Type B pancreatic cell (in vitro differentiated cells): ENCODE results near the gene ERFL. TPM values are rescaled to one million over a fixed set of nuclear protein-coding genes. Genes with fewer than 3 reads are reported as not detected.

ENCODE experiments used
- DNase-seq: peaks from one replicate; pipeline ENCODE4 v3.0.0; 2021; ENCODE audit warnings: mixed read lengths; ENCODE audit not compliant: unreplicated experiment; ENCODE audit errors: extremely low spot score
- H3K27ac Mint-ChIP-seq: 2 replicates; pipeline ENCODE4 v1.8.0; 2021; ENCODE audit warnings: mild to moderate bottlenecking, mixed read lengths
- H3K27me3 Mint-ChIP-seq: 2 replicates; pipeline ENCODE4 v1.8.0; 2021; ENCODE audit warnings: mixed read lengths
- H3K36me3 Mint-ChIP-seq: 2 replicates; pipeline ENCODE4 v1.8.0; 2021; ENCODE audit warnings: mixed read lengths
- H3K4me1 Mint-ChIP-seq: one replicate; pipeline ENCODE4 v1.8.0; 2021; ENCODE audit warnings: mixed read lengths; ENCODE audit not compliant: unreplicated experiment
- H3K4me3 Mint-ChIP-seq: 2 replicates; pipeline ENCODE4 v1.8.0; 2021; ENCODE audit warnings: mild to moderate bottlenecking, mixed read lengths
- H3K9me3 Mint-ChIP-seq: 2 replicates; pipeline ENCODE4 v1.8.0; 2021; ENCODE audit warnings: mixed read lengths
- total RNA-seq: library from RNA; stranded (reverse); gene quantifications from 2 replicates; pipeline ENCODE4 v1.2.1, GENCODE V29; 2021; ENCODE audit warnings: low replicate concordance
- TF ChIP-seq, protein P1 (sequence below): fragments of 200-600 bp; sonication (generic); conservative IDR thresholded peaks from 2 replicates; pipeline ENCODE4 v1.5.0; 2021; ENCODE audit warnings: antibody characterized with exemption, mild to moderate bottlenecking

The ERFL gene
- total RNA-seq, 1 donor from 2014 or later = 0.24 TPM

DNA sequence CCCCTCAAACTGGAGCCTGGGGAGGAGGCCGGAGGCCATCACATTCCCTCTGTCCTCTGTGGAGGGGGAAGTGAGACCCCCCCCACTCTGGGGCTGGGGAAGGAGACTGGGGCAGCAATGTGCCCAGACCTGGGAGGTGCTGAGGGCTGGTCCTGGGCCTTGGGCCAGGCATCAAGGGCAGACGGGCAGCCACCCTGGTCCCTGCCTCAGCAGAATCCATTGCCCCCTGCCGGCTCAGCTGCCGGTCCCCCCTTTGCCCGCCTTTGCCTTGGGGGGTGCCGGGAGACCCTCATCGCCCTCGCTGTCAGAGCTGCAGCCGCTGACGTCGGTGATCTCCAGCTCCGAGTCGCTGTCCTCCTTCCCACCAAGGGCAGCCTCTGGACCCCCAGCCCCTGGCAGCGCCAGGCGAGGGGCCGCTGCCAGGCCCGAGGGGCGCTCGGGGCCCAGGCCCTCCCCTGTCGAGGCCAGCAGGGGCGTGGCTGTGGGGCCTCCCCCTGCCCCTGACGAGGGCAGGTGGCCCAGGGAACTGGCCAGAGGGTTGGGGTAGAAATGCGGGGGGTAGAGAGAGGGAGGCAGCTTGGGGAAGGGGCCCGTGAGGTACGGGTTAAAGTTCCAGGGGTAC, 20.1 kb downstream of the ERFL start:
- DNase-seq = no peak
- H3K4me3 Mint-ChIP-seq = no peak overlapping the region
- H3K27me3 Mint-ChIP-seq = peaks cover 36% of the 10 kb centered on the region
- peaks cover 9% of the 10 kb centered on the region for H3K36me3 Mint-ChIP-seq
- H3K27ac Mint-ChIP-seq = no peak overlapping the region
- no peaks in the 10 kb centered on the region for H3K4me1 Mint-ChIP-seq
- H3K9me3 Mint-ChIP-seq = no peaks in the 10 kb centered on the region
- TF ChIP-seq, protein P1, sequence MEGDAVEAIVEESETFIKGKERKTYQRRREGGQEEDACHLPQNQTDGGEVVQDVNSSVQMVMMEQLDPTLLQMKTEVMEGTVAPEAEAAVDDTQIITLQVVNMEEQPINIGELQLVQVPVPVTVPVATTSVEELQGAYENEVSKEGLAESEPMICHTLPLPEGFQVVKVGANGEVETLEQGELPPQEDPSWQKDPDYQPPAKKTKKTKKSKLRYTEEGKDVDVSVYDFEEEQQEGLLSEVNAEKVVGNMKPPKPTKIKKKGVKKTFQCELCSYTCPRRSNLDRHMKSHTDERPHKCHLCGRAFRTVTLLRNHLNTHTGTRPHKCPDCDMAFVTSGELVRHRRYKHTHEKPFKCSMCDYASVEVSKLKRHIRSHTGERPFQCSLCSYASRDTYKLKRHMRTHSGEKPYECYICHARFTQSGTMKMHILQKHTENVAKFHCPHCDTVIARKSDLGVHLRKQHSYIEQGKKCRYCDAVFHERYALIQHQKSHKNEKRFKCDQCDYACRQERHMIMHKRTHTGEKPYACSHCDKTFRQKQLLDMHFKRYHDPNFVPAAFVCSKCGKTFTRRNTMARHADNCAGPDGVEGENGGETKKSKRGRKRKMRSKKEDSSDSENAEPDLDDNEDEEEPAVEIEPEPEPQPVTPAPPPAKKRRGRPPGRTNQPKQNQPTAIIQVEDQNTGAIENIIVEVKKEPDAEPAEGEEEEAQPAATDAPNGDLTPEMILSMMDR = no peak

DNA sequence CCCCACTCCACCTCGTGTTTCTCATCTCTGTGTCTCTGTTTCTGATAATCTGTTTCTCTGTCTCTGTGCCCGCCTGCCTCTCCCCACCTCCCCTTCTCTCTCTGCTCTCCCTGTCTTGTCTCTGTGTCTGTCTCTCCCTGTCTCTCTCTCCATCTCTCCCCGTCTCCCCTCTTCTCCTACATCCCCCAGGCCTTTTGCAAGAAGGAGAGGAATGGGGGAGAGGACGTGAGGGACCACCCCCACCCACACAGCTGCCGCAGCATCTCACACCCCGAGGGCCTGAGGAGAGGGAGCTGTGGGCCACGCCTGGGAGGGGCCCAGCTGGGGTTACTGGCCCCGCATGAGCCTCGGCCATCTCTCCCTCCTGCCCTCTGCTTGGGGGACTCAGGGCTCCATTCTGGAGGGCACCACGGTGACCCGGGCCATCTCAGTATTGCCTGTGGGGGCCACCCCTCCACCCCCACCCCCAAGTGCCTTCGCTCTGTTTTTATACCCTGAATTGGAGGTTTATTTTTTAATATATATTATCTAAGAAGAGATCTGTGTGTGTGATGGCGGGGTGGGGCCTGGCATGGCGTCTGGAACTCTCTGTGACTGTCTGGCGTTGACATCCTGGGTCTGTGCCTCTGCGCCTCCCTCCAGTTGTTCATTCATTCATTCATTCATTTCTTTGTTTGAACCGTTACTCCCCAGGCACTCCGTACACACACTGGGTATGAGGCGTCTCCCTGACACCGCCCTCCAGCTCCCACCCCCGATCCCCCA, 21.2 kb downstream of the ERFL start:
- Mint-ChIP-seq H3K27ac (no peak overlapping the region), H3K36me3 (peaks cover 9% of the 10 kb centered on the region), H3K27me3 (peaks cover 26% of the 10 kb centered on the region), H3K4me1 (no peaks in the 10 kb centered on the region), H3K4me3 (no peak overlapping the region), H3K9me3 (no peaks in the 10 kb centered on the region)
- no peak for DNase-seq
- TF ChIP-seq, protein P1 = no peak

DNA sequence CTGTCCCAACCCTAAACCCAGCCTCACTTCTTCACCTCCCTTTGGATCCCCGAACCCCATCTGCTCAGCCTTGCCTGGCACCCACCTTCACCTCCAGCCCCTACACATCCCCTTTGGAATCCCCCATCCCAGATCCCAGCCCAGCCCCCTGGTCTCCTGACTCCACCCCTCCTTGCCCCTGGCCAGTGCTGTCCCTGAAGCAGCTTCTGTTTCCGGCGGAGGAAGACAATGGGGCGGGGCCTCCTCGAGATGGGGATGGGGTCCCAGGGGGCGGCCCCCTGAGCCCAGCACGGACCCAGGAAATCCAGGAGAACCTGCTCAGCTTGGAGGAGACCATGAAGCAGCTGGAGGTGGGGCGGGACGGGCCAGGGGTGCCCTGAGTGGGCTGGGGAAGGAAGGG, 22.0 kb downstream of the ERFL start:
- no peaks in the 10 kb centered on the region for H3K9me3 Mint-ChIP-seq

DNA sequence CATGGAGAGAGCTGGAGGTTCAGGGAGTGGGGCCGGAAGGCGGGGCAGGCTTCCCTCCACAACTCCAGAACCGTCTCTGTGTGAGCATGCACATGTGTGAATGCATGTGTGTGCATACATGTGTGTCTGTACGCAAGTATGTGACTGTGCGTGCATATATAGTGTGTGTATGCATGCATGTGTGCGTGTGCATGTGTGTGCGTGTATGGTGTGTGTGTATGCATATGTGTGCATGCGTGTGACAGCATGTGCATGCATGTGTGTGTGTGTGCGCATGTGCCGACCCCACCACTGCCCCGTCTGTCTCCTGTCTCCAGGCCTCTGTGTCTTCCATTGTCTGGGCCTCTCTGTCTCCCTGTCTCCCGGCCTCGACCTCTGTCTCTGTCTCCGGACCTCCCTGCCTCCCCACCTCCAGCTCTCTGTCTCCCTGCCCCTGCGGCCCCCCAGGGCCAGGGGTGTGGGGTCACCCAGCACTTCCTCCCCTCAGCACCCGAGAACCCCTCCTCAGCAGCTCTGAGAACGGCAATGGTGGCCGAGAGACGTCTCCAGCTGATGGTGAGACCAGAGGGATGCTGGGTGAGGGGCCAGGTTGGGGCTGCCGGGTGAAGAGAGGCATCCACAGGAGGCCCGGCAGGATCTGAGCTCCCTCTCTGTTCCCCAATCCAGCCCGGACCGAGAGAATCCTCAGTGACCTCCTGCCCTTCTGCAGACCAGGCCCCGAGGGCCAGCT, 22.8 kb downstream of the ERFL start:
- no peak for DNase-seq
- Mint-ChIP-seq H3K36me3 (peaks cover 9% of the 10 kb centered on the region), H3K9me3 (no peaks in the 10 kb centered on the region), H3K4me1 (no peaks in the 10 kb centered on the region), H3K4me3 (no peak overlapping the region), H3K27me3 (peaks cover 9% of the 10 kb centered on the region), H3K27ac (peak overlapping the region; percentile 88)
- TF ChIP-seq, protein P1 = no peak

More for the DNA sequence above, 22.0 kb downstream of the ERFL start:
- peak overlapping the region; percentile 34 for H3K27ac Mint-ChIP-seq
- peaks cover 9% of the 10 kb centered on the region for H3K36me3 Mint-ChIP-seq
- TF ChIP-seq, protein P1 = no peak
- no peak for DNase-seq
- peaks cover 18% of the 10 kb centered on the region for H3K27me3 Mint-ChIP-seq
- no peaks in the 10 kb centered on the region for H3K4me1 Mint-ChIP-seq
- no peak overlapping the region for H3K4me3 Mint-ChIP-seq

DNA sequence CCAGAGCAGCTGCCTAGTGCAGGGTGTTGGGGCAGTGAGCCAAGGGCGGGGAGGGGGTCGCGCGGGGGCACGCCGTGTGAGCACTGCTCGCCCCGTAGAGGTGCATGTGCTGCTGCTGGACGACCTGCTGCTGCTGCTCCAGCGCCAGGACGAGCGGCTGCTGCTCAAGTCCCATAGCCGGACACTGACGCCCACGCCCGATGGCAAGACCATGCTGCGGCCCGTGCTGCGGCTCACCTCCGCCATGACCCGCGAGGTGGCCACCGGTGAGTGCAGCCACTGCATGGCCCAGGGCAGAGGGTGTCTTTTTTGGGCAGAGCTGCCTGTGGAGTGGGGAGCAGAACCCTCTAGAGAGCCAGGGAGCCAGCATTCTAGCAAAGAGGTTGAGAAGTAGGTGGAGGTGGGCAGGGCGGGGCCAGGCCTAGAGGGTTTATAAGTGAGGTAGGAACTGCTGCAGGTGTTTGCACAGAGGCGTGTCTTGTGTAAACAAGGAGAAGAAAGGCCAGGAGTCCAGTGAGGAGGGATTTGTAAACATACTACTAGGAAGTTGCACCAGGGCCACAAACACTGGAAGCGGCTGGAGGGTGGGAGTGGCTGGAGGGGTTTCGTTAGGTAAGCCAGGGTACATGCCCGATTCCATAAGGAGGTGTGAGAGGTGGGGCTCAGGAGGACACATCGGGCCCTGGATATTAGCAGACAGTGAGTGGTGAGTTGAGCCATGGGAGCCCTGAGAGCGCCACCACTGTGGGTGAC, 24.0 kb downstream of the ERFL start:
- Mint-ChIP-seq H3K4me1 (no peaks in the 10 kb centered on the region), H3K9me3 (no peaks in the 10 kb centered on the region), H3K36me3 (peaks cover 9% of the 10 kb centered on the region), H3K27me3 (peaks cover 3% of the 10 kb centered on the region), H3K4me3 (peak overlapping the region; percentile 73), H3K27ac (peak overlapping the region; percentile 88)
- DNase-seq = no peak
- TF ChIP-seq, protein P1 = no peak
